AG04449 (cell line): ENCODE measurements around the gene ST6GALNAC2.

ENCODE experiments used
- CTCF ChIA-PET: fragments of 350-600 bp; formaldehyde crosslinking; extraction: SDS; loops from one replicate; lab custom pipeline; 2021; ENCODE audit warnings: antibody characterized with exemption; lab: Yijun Ruan, JAX
- POLR2A ChIA-PET: fragments of 400-600, 350-600 bp; formaldehyde crosslinking; extraction: SDS; loops from one replicate; lab custom pipeline; 2020; ENCODE audit warnings: antibody characterized with exemption, inconsistent platforms; lab: Yijun Ruan, JAX
- DNase-seq: peaks from one replicate; pipeline ENCODE4 v3.0.0-alpha.2; 2010; ENCODE audit warnings: low read depth, low spot score
- H3K4me3 ChIP-seq: 2 replicates; pipeline ENCODE4 v1.5.1; 2011; ENCODE audit warnings: low read depth, mild to moderate bottlenecking, control low read depth, low read length
- TF ChIP-seq, protein P1 (sequence below): IDR thresholded peaks from one replicate; pipeline ENCODE4 v1.5.1; 2011; ENCODE audit warnings: mild to moderate bottlenecking, moderate library complexity, low read length, control low read depth, inconsistent platforms; ENCODE audit not compliant: insufficient read depth; ENCODE audit errors: missing control alignments

ST6GALNAC2 gene

DNA sequence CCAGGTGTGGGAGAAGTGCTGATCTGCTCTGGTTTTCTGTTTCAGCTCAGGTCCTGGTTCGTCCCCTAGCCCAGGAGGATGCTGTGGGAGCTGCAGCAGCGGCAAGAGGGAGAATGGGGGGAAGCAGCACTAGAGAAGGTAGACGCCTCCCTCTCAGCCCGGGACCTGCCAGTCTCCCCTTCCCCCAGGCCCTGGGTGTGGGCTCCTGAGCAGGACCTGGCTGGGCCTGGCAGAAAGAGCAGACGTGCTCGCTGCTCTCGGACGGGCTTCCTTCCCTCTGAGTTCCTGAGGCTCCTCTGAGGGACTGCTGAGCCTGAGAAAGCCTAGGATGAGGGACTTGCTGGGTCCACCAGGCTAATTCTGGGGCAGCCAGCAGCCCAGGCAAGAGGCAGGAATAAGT lies 42.7 kb downstream of the ST6GALNAC2 start:
- TF ChIP-seq, protein P1, sequence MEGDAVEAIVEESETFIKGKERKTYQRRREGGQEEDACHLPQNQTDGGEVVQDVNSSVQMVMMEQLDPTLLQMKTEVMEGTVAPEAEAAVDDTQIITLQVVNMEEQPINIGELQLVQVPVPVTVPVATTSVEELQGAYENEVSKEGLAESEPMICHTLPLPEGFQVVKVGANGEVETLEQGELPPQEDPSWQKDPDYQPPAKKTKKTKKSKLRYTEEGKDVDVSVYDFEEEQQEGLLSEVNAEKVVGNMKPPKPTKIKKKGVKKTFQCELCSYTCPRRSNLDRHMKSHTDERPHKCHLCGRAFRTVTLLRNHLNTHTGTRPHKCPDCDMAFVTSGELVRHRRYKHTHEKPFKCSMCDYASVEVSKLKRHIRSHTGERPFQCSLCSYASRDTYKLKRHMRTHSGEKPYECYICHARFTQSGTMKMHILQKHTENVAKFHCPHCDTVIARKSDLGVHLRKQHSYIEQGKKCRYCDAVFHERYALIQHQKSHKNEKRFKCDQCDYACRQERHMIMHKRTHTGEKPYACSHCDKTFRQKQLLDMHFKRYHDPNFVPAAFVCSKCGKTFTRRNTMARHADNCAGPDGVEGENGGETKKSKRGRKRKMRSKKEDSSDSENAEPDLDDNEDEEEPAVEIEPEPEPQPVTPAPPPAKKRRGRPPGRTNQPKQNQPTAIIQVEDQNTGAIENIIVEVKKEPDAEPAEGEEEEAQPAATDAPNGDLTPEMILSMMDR: no peak
- ChIA-PET POLR2A (no interaction called here), CTCF (interaction anchor here (0.9 to 10.2 kb wide), 7 partner anchors 9 to 95 kb away, joined by 3 to 180 read pairs (median 5); partner anchors contain the start of gene AANAT)
- H3K4me3 ChIP-seq: no peak overlapping the region
- DNase-seq: no peak

DNA sequence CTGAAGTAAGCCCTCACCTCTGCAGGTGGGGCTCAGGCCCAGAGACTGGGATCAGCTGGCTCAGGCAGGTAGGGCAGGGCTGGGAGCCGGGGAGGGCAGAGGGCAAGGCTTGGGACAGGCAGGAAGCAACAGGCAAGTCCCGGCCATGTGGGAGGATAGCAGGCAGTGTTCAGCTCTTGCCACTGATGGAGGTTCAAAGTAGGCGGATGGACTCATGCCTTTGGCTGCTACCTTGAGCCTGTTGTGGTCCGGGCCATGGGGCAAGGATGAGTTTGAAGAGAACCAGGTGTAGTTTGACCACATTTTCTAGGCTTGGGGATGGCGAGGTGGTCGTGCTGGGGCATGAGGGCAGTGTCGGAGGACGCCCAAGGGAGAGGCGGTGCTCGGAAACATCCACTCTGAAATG lies 43.1 kb downstream of the ST6GALNAC2 start:
- H3K4me3 ChIP-seq: no peak overlapping the region
- TF ChIP-seq, protein P1: no peak
- ChIA-PET POLR2A (no interaction called here), CTCF (interaction anchor here (2.4 to 10.2 kb wide), 3 partner anchors 13 to 20 kb away, joined by 11 to 180 read pairs (median 46); no protein-coding TSS in a partner anchor)
- no peak for DNase-seq

DNA sequence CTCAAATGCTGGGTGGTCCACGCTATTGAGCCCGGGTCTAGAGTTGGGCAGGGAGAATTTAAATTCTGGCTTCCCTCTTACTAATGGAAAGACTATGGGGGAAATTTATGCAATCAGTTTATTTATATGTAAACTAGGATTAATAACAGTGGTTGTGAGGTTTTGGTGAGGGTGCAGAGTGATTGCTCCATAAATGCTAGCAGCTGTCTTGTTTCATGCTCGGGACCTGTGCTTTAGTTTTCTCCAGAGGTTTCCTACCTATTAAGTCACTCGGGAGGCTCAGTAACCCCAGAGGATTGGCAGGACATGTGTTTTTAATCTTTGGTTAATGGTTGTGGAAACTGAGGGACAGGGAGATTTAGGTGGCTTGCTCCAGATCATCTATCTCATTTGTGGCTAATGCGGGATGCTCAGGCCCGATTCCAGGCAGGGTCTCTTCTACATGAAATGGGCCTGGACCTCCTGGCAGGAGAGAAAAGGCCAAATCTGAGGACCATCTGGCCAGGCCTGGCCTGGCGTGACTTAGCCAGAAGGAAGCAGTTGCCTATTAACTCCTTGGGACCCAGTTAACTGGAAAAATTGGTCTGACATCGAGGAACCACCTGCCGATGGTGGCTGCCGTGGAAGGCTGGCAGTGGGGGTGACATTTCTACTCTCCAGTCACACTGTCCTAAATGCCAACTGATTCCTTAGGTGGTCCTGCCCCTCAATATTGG lies 43.8 kb downstream of the ST6GALNAC2 start:
- POLR2A ChIA-PET: no interaction called here

DNA sequence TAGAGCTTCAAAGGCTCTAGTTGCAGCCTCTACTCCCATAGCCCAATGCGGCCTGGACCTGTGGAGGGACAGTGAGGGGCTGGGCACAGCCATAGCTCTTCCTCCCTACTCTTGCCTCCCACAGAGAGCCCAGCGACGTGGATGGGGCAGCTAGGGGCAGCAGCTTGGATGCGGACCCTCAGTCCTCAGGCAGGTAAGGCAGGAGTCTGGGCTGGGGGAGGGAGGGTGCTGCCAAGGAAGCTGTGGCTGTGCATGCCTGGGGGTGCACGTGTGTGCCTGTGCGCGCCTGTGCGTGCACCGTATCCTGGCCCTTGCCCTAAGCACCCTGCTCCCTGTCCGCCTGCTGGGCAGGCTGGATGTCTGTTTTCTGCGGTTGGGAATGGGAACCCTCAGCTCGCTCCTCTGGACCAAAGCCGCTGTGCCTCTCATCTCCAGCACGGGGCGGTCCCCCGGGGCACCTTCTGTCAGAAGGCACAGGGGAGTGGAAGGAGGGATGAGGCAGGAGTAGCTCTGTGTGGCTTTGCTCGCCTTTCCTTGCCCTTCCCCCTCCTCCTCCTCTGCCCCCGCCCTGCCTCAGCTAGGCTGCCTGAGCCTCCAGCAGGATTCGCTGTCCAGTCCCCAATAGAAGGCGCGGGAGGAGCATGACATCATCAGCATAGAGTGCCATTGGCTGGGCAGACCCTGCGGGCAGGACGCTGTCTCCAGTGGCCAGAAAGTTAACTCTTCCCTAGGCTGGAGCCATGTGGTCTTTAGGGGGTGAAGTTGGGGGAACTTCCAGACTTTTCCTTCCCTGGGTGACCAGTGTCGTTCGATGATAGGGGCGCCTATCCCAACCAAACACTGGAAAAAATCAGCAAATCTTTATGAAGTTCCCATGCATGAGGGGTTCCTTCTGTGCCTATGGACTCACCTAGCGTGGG lies 45.0 kb downstream of the ST6GALNAC2 start:
- TF ChIP-seq, protein P1: peak; percentile 30
- ChIA-PET CTCF (interaction anchor here (0.9 to 10.2 kb wide), 11 partner anchors 8 to 174 kb away, joined by 3 to 180 read pairs (median 4); no protein-coding TSS in a partner anchor), POLR2A (interaction anchor here (1.2 to 2.1 kb wide), 2 partner anchors 17 to 22 kb away, joined by 3 to 5 read pairs; no protein-coding TSS in a partner anchor)
- no peak for DNase-seq
- H3K4me3 ChIP-seq: peak overlapping the region; percentile 51

More for the DNA sequence above, 43.8 kb downstream of the ST6GALNAC2 start:
- TF ChIP-seq, protein P1: no peak
- no peak overlapping the region for H3K4me3 ChIP-seq
- CTCF ChIA-PET: interaction anchor here (2.4 to 10.2 kb wide), 3 partner anchors 13 to 20 kb away, joined by 11 to 180 read pairs (median 18); no protein-coding TSS in a partner anchor
- no peak for DNase-seq

DNA sequence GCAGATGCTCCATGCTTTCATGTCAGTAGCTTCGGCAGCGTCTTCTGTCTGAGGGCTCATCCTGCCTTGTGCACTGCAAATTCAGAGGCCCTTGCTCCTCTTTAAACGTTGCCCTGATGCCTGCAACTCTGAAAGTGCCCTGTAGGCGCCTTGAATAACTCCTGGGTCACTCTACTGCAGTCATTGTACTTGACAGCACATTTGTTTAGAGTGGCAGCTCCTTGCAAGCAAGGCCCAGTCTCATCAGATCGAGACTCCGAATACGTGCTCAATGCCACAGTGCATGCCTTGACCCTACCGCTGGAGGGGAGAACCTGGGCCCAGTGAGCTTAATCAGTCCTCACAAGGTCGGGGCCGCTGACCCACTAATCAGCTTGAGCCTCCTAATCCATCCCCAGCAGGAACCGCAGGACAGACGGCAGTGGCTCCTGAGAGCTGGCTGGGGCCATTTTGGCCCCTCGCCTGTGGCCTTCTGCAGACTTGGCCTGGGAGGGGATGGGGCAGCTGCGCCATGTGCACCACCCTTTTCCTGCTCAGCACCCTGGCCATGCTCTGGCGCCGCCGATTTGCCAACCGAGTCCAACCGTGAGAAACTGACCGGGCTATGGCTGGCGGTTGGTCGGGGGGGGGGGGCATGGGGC lies 45.9 kb downstream of the ST6GALNAC2 start, which contains the start of gene PRCD:
TSS of gene PRCD (plus strand) at position 414 of the 641 bp plus-strand sequence. CDS start at position 512, 98 bp downstream.
- DNase-seq: no peak
- ChIA-PET CTCF (interaction anchor here (1.0 to 10.2 kb wide), 7 partner anchors 8 to 73 kb away, joined by 3 to 180 read pairs (median 14); no protein-coding TSS in a partner anchor), POLR2A (interaction anchor here (2.1 kb wide), 1 partner anchor 17 kb away, joined by 5 read pairs; no protein-coding TSS in a partner anchor)
- peak within 1 kb of the TSS; percentile 51 for H3K4me3 ChIP-seq
- TF ChIP-seq, protein P1: no peak
